GM12875 (cell line): ENCODE measurements around the gene OXSM.

ENCODE experiments used
- H3K4me3 ChIP-seq: one replicate; pipeline ENCODE4 v1.5.1; 2011; ENCODE audit warnings: low read depth, low read length, control low read depth
- TF ChIP-seq, protein P1 (sequence below): IDR thresholded peaks from 2 replicates; pipeline ENCODE4 v1.5.1; 2011; ENCODE audit warnings: low read depth, mild to moderate bottlenecking, control low read depth, inconsistent platforms, low read length, moderate library complexity, borderline replicate concordance; ENCODE audit not compliant: insufficient read depth

The OXSM gene

DNA sequence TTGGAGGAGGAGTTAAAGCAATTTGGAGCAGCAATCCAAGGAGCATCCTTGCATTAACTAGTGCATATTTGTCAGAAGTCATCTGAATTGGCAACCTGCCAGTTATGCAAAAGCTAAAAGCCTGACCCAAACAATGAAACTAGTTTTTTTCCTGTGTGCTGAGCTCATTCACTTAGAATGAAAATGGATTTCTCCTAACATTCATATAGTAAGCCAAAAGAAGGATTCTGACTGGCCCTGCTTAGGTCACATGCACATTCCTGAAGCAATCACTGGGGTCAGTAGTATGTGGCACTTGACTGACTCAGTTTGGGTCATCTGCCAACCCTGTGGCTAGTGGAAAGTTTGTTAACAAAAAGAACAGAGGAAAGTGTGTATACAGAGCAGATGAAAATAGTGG is 30.5 kb downstream of the OXSM start:
- TF ChIP-seq, protein P1, sequence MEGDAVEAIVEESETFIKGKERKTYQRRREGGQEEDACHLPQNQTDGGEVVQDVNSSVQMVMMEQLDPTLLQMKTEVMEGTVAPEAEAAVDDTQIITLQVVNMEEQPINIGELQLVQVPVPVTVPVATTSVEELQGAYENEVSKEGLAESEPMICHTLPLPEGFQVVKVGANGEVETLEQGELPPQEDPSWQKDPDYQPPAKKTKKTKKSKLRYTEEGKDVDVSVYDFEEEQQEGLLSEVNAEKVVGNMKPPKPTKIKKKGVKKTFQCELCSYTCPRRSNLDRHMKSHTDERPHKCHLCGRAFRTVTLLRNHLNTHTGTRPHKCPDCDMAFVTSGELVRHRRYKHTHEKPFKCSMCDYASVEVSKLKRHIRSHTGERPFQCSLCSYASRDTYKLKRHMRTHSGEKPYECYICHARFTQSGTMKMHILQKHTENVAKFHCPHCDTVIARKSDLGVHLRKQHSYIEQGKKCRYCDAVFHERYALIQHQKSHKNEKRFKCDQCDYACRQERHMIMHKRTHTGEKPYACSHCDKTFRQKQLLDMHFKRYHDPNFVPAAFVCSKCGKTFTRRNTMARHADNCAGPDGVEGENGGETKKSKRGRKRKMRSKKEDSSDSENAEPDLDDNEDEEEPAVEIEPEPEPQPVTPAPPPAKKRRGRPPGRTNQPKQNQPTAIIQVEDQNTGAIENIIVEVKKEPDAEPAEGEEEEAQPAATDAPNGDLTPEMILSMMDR: no peak
- no peak overlapping the region for H3K4me3 ChIP-seq

DNA sequence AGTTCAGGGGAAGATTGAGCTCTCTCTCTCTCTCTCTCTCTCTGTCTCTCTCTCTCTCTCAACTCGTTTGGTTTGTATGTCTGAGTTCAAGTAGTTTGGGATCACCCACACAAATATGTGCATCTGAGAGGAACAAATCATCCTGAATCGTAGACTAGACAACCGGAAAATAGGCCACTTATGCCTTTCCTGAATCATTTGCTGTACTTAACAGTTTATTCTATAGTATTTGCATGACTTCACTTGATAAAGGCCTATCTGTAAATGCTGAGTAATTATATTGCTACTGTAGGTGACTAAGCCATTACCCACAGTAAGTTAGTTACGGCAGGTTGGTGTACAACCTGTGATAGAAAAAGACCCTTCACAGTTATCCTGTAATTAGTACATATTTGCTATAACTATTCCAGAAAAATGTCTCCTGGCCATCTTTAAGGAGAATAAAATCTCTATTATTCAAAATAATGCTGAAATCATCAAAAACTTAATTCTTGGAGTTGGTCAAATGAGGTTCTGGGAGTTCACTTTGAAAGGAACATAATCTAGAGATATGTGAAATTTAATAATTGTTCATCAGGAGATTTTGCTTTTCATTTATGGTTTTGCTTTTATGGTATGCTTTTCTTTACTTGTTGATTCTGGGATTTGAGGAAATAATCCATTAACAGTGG is 31.1 kb downstream of the OXSM start:
- TF ChIP-seq, protein P1: no peak
- no peak overlapping the region for H3K4me3 ChIP-seq

DNA sequence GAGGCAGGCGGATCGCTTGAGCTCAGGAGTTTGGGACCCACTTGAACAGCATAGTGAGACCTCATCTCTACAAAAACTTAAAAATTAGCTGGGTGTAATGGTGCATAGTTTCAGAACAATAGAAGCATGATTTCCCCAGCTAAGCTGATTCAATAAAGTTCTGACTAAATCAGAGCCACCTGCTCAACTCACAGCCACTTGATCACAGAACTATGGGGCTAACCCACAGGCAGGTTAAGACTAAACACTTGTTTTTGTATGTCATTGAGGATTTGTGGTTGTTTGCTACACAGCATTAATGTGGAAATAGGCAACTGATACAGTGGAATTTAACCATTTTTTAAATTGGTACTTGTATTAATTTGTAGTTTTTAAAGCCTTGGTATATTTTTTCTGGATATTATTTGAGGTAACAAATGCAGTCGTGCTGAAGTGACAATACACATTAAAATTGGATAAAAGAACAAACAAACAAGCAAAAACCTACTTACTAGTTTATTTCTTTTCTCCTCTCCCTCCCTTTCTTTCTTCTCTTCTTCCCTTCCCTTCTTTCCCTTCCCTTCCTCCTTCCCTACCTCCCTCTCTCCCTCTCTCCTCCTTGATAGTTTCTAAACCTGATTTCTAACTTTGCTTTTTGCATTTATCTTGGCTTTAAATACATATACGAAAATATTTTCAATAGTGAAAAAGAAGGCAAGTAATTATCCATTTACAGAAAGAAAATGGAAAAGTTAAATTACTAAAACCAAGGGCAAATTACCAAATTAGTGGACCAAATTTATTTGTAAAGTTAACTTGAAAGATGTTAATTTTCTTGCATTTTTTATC is 32.1 kb downstream of the OXSM start:
- H3K4me3 ChIP-seq: no peak overlapping the region
- TF ChIP-seq, protein P1: no peak

DNA sequence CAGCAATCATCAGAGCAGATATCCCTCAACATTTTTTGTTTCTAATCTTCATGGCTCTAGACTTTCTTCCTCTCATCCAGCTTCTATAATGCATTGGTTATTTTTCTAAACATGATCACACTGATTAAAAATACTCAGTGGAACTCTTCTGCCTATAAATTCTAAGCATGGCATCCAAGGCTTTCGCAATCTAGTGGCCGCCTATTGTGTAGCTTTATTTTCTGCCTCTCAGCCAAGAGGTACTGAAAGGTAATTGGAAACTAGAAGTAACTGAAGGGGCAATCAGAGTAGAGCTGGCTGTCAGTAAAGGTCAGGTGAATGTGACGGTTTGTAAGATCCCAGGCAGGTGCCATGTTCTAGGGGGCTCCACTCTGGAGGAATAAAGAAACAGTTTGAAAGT is 33.4 kb downstream of the OXSM start:
- TF ChIP-seq, protein P1: no peak
- H3K4me3 ChIP-seq: no peak overlapping the region

DNA sequence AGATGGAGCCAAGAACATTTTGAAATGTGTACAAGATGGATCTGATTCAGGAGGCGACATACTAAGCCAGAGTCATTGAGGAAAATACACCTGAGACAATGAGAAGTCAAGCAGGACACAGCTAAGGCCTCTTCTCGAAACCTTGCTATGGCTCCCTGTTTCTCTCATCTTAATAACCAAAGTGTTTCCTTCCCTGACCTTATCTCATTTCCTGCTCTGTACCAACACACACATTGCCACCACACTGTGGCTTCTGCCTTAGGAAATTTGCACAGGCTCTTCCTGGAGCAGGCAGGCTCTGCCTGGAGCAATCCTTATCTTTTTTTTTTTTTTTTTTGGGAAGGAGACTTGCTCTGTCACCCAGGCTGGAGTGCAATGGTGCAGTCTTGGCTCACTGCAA is 36.6 kb downstream of the OXSM start:
- H3K4me3 ChIP-seq: no peak overlapping the region
- TF ChIP-seq, protein P1: no peak

DNA sequence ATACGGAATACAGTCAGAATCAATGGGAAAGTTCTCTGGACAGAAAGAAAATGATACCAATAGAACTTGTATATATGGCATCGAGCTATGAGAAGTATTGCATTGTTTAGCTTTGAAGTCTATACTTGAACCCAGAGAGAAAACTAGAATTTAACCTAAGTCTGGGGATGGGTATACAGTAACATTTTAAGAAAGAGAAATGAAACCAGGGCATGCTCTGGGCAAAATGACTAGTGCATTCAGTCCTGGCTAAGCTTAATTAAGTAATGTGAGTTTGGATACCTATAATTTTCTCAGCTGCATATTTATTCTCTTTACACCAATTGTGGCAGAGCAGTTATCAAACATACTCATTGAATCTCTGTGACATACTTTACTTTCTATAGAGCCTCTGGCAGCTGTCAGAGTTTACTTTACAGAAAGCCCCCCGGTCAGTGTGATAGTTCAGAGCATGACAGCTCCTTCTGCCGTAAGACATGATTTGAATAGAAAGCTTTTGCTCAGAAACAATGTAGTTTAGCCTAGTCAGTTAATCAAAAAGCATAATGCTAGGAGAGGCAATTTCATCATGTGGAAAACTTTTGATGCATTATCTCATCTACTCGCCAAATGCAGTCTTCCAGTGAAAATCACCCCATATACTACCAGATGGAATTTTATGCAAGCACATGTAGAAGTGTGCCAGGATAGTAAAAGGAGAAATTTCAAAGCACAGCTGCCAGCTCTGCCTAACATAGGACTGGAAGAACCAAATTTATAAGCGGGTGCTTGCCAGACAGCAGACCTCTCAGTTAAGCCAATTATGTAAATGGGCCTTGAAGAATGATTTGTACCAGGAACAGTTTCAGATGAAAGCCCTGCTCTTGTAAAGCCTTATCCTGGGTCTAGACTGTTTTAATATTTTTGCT is 40.7 kb downstream of the OXSM start:
- TF ChIP-seq, protein P1: no peak
- H3K4me3 ChIP-seq: no peak overlapping the region
